ENCODE results near the gene ITGAX. TPM values are rescaled to one million over a fixed set of nuclear protein-coding genes. Genes with fewer than 3 reads are reported as not detected.

ITGAX gene
- total and polyA plus RNA-seq, 3 donors from 2014 or later: 0.63 to 3.4 (median 2.8) TPM

- Histone ChIP-seq H3K36me3 (ENCODE audit: low read depth, missing control alignments) (no peaks in the 10 kb centered on the region), H3K4me3 (no peak overlapping the region), H3K27ac (no peak overlapping the region), H3K9me3 (no peaks in the 10 kb centered on the region), H3K4me1 (no peaks in the 10 kb centered on the region), H3K27me3 (no peaks in the 10 kb centered on the region)
- TF ChIP-seq CTCF (IDR thresholded peaks at IDR 0.05) (no peak), POLR2A (IDR thresholded peaks at IDR 0.05) (no peak)
- intact Hi-C loops (cut with DNase I; ENCODE audit: low total_unique reads): no loop called here
- 62 to 67% methylated on average over 6 of the region's 6 CpGs for WGBS, 2 donors
- no peak for DNase-seq
Observed at GRCh38 chr16:31386157-31386984, 31.4 kb downstream of the ITGAX start.

DNA sequence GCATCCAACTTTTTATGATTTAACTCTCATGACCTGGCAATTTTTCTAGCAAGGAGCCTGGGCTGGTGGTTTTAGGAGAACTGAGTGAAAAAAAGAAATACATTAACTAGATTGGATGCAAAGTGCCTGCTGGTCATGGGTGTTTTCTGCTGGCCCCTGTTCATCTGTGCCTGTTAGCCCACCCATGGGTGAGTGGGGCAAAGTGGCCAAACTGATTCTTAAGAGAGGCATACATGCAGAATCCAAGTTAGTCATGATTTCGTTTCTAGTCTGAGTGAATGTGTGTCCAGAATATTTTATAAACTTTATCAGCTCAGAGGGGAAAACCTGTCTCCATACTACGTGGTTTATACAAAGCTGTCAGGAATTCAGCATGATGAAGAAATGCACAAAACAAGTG lies 33.6 kb downstream of the ITGAX start:
- H3K9me3 ChIP-seq: no peaks in the 10 kb centered on the region
- H3K27ac ChIP-seq: no peak overlapping the region
- H3K4me3 ChIP-seq: no peak overlapping the region
- intact Hi-C loops (cut with DNase I; ENCODE audit: low total_unique reads): no loop called here
- H3K27me3 ChIP-seq: no peaks in the 10 kb centered on the region
- WGBS, 2 donors: 80% methylated on average over 2 of the region's 2 CpGs
- no peak for TF ChIP-seq POLR2A (IDR thresholded peaks at IDR 0.05)
- no peak for TF ChIP-seq CTCF (IDR thresholded peaks at IDR 0.05)
- DNase-seq: no peak
- no peaks in the 10 kb centered on the region for H3K4me1 ChIP-seq
- no peaks in the 10 kb centered on the region for H3K36me3 ChIP-seq (ENCODE audit: low read depth, missing control alignments)

GRCh38 chr16:31390504-31391041 lies 35.6 kb downstream of the ITGAX start:
- 55 to 77% methylated on average over 6 of the region's 6 CpGs for WGBS, 2 donors

GRCh38 chr16:31393056-31393455 lies 38.1 kb downstream of the ITGAX start, which contains the start of gene ITGAD:
TSS of gene ITGAD (plus strand) at chr16:31393335. CDS start at chr16:31393361, 26 bp downstream.
- H3K4me1 ChIP-seq: no peaks in the 10 kb centered on the region
- no peaks in the 10 kb centered on the region for H3K36me3 ChIP-seq (ENCODE audit: low read depth, missing control alignments)
- no peak for TF ChIP-seq POLR2A (IDR thresholded peaks at IDR 0.05)
- no peak for TF ChIP-seq CTCF (IDR thresholded peaks at IDR 0.05)
- H3K27ac ChIP-seq: no peak within 1 kb of the TSS
- DNase-seq: no peak
- H3K9me3 ChIP-seq: no peaks in the 10 kb centered on the region
- intact Hi-C loops (cut with DNase I; ENCODE audit: low total_unique reads): no loop called here
- H3K27me3 ChIP-seq: no peaks in the 10 kb centered on the region
- 71 to 78% methylated on average over 5 of the region's 5 CpGs for WGBS, 2 donors
- H3K4me3 ChIP-seq: no peak within 1 kb of the TSS

More at GRCh38 chr16:31390504-31391041, 35.6 kb downstream of the ITGAX start:
- DNase-seq: no peak
- no peaks in the 10 kb centered on the region for H3K36me3 ChIP-seq (ENCODE audit: low read depth, missing control alignments)
- H3K9me3 ChIP-seq: no peaks in the 10 kb centered on the region
- no peaks in the 10 kb centered on the region for H3K4me1 ChIP-seq
- no peak overlapping the region for H3K27ac ChIP-seq
- intact Hi-C loops (cut with DNase I; ENCODE audit: low total_unique reads): no loop called here
- H3K4me3 ChIP-seq: no peak overlapping the region
- TF ChIP-seq POLR2A (IDR thresholded peaks at IDR 0.05) (no peak), CTCF (IDR thresholded peaks at IDR 0.05) (no peak)
- H3K27me3 ChIP-seq: no peaks in the 10 kb centered on the region
